Frontal cortex (tissue), 4 donors: Measurements from ENCODE around the gene SMARCA2. TPM values are rescaled to one million over a fixed set of nuclear protein-coding genes. Genes with fewer than 3 reads are reported as not detected.

Source experiments
- DNase-seq, 2 donors: peaks; one replicate each; pipeline ENCODE4 v3.0.0; 2012; ENCODE audit warnings: low spot score in 2 of 2
- FAIRE-seq: peaks from 2 replicates; lab custom pipeline; 2012; peaks lifted over from hg19 to GRCh38; lab: Jason Lieb, UNC
- total RNA-seq: library from RNA; depleted of rRNA; stranded (reverse); fragments of >200 nt; gene quantifications from one replicate; pipeline ENCODE4 v1.2.3, GENCODE V29; 2014
- donor health status: control.
- donor health status: control.
- donor health status: control.

The SMARCA2 gene
- total RNA-seq, 1 donor from 2014 or later: 227 TPM

DNA sequence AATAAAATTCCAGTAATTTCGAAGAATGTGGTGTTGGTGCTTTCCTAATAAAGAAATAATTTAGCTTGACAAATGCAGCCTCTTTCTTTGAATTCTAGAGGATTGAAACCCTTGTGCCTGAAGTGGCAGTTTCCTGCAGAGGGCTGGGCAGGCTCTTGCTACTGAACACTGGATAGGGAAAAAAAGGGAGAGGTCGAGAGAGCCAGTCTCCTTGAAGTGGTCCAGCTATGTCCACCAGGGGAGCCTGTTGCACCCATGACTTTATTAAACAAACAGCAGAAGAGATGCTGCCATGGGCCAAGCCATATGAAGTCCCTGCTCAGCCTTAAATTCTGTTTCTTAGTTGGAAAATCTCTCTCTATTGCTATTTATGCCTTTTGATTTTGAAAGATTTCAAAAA is 178.4 kb downstream of the SMARCA2 start:
- DNase-seq: no peak
- no peak for FAIRE-seq

DNA sequence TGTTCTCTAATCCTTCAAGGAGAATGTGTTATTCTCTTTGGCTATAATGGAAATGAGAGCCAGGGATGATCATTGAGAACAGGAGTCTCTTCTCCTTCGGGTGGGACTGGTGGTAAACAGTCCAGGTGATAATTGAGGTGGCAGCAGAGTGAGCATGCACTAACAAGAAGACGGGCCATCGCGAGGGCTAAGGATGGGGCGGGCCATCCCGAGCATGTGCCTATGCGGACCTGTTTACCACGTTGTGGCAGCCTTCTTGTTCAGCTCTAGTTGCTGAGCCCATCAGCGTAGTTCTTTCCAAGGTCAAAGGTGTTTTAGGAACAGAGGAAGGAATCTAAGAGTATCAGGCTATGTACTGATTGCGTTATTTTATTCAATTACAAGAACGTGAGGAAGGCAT is 180.1 kb downstream of the SMARCA2 start:
- no peak for DNase-seq
- no peak for FAIRE-seq

DNA sequence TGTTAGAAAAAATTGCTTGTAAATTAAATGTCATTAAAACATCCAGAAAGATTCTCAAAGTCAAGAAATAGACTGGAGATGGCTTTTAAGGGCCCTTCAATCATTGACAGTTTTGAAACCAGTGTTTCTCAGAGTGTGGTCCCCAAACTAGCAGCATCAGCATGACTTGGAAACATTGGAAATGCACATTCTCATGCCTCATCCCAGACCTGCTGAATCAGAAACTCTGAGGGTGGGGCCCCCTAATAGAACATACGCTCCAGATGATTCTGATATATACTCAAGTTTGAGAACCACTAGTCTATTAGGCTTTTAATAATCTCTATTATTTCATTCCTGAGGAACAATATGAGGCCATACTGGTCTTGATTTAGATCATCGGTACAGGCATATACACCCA is 181.6 kb downstream of the SMARCA2 start:
- DNase-seq (no peak), FAIRE-seq (no peak)

DNA sequence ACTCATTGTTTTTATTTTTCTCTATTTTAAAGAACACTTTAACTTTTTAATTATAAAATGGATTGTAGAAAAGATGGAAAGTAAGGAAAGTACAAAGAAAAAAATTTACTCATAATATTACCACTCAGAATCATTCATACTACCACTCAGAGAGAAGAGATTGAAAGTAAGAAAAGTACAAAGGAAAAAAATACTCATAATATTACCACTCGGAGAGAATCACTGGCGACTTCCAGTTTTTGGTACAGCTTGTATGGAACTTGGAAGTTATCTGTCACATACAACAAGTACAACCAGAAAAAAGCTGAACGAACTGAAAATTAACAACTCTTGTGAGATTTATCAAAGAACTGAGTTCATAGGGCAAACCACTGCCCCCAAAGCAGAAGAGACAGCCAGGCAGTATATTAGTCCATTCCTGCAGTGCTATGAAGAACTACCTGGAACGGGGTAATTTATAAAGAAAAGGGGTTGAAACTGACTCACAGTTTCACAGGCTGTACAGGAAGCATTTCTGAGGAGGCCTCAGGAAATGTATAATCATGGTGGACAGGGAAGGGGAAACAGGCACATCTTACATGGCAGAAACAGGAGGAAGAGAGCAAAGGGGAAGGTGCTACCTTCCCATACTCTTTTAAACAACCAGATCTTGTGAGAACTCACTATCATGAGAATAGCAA is 183.9 kb downstream of the SMARCA2 start:
- no peak for FAIRE-seq
- no peak for DNase-seq

DNA sequence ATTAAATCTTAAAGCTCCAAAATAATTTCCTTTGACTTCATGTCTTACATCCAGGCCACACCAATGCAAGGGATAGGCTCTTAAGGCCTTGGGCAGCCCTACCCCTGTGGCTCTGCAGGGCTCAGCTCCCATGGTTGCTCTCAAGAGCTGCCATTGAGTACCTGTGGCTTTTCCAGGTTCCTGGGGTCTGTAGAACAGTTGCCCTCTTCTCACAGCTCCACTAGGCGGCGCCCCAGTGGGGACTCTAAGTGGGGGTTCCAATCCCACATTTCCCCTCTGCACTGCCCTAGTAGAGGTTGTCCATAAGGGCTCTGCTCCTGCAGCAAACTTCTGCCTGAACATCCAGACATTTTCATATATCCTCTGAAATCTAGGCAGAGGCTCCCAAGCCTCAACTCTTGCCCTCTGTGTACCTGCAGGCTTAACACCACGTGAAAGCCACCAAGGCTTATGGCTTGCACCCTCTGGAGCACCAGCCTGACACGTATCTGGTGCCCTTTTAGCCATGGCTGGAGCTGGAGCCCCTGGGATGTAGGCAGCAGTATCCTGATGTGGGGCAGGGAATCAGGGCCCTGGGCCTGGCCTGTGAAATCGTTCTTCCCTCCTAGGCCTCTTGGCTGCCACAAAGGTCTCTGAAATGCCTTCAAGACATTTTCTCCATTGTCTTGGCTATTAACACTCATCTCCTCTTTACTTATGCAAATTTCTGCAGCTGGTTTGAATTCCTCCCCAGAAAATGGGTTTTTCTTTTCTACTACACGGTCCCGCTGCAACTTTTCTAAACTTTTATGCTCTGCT is 185.1 kb downstream of the SMARCA2 start:
- FAIRE-seq (no peak), DNase-seq (no peak)

DNA sequence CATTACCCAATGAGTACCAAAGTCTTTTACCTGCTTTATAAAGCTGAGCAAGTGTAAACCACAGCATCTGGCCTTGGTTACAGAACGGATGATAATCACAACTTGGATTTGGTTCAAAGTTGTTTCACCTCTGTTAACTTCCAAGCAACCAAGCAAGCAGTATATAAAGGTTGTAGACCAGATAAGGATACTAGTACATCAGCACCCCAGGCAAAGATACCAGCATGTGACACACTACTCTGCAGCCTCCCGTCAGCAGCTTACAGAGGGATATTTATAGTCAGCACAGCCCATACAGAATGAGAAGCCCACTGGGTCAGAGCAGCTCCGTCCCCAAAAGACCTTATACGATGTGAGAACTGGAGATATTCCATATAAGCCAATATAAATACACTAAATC is 193.3 kb downstream of the SMARCA2 start:
- FAIRE-seq (no peak), DNase-seq (no peak)

DNA sequence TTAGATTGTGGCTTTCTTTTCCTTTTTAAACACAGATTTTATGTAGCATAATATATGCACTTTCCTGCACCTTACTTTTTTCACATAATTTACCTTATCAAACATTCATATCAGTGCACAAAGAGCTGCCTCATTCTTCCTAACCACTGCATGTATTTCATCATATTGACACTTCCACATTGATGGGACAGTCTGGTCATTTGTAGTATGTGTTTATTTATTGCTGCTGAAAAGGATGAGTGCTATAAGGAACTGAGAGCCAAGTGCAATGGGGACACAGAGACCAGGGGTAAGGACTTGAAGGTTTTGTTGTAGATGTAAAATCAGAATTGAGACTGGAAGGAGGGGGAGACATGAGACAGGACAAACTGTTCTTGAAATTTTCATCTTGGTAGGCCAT is 193.8 kb downstream of the SMARCA2 start:
- no peak for DNase-seq
- no peak for FAIRE-seq

DNA sequence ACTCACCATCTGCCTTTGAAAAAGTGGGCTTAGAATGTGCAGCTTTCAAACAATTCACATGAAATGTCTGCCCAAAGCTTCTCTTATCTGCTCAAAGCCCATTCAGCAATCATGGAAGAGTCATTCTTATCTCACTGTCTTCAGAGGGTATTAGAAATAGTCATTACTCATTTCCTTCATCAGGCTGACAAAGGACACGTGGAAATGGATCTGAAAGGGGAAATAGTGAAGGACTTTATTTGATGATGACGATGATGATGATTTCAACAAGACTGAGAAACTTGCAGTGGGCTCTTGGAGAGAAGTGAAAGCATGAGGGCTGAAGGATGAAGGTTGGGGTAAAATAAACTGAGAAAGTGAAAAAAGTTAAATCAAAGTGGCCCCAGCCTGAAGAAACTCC is 194.3 kb downstream of the SMARCA2 start:
- FAIRE-seq (no peak), DNase-seq (no peak)

DNA sequence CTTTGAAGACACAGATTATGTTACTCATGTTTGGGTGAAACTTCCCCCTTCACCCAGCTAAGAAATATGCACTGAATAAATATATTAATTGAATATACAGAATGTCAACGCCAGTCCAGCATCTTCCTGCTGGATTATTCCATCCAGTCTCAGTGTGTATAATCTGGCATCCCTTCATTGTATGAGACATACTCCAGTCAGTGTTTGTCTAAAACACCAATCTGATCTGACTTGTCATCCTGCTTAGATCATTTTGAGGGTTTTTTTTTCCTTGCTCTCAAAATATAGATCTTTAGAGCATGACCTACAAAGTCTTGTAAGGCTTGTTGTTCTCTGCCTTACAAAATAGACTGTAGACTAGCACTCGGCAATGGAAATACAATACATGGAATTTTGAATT is 195.1 kb downstream of the SMARCA2 start:
- FAIRE-seq (no peak), DNase-seq (no peak)

DNA sequence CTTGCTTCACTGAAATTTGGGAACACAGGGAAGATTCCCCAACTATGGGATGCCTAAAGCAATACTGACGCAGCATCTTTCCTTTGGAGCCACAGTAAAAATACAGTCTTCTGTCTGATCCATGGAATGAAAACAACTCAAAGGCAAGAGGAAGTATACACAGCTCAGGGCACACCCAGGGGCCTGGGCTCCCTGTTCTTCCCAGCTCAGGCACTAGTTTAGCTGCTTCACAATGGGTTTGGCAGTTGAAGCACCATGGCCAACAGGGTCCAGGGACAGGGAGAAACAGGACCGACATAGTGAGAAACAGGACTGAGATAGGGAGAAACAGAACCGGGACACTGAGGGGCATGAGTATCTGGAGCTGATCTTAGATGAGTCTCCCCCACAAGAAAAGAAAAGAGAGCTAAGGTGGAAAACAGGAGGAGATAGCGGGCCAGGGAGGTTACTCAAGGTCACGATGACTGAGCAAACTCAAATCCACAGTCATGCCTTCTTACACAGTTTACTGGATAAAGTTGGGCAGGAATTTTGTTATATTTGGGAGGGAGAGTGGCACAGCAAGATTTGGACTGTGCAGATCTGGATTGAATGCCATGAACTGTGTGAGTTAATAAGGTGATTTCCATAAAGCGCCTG is 198.8 kb downstream of the SMARCA2 start:
- FAIRE-seq (no peak), DNase-seq (no peak)

DNA sequence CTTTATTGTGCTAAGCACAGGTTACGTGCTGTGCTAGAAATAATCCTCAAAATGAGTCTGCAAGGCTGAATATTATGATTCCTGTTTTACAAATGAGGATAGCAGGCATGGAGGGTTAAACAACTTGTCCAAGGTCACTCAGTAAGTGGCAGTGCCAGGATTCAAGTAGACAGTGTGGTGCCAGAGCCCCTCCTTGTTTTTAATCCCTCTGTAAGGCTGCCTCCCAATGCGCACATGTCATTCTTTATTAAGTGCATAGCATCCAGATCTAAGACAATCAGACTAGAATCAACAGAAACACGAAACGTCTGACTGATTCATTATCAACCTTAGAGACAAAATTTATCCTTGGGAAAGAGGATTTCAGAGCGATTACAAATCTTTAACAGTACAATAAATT is 199.6 kb downstream of the SMARCA2 start:
- DNase-seq (no peak), FAIRE-seq (no peak)

DNA sequence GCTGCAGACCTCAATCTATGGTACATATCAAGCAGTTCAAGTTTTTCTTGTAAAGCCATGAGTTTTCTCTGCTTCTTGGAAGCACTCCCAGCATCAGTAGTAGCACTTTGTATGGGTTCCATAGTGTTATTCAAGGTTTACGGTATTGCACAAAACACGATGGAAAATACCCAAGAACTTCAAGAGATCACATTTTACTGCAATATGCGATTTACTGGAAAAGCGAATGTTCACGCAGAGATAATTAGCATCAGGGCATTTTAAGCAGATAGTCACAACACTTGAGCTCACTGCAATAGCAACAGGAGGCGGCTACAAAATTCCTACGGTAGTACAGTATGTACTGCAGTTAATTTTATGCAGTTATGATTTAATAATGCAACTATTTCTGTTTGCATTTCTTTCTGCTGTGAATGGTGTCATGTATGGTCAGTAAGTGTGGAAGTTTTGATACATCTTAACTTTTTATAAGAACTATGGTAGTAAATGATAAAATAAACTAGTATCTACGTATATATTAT is 200.8 kb downstream of the SMARCA2 start:
- DNase-seq (no peak), FAIRE-seq (no peak)

DNA sequence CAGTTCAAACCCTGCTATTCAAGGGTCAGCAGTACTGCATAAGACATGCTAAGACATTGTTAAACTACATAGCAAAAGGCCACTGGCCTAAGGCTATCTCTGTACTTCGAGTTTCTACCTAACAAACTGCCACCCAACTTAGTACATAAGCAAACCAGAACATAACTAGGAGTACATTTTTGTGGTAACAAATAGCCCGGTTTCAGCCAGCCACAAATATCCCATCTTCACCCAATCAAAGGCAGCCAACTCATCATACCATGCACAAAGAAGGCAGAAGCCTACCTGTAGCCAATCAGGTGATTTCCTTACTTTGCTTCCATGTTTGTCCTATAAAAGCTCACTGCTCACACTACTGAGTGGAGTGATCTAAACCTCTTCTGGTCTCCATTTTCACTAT is 201.4 kb downstream of the SMARCA2 start:
- FAIRE-seq: no peak
- no peak for DNase-seq

DNA sequence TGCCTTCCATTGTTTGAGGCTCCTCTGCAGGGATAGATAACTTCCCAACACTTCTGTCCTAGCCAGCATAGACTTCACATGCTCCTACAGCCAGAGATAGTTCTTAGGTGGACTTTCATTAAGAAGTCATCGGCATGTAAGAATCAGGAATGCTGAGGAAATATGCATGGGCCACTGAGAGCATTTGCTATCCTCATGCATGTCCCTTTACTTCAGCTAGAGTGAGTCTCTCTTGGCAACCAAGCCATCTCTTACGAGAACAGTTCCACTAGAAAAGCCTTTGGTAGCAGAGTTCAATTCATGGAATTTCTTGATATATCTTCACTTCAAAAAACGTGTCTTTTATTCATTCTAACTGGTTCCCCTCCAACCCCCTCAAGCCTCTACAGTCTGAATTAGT is 202.4 kb downstream of the SMARCA2 start:
- DNase-seq: no peak
- no peak for FAIRE-seq

DNA sequence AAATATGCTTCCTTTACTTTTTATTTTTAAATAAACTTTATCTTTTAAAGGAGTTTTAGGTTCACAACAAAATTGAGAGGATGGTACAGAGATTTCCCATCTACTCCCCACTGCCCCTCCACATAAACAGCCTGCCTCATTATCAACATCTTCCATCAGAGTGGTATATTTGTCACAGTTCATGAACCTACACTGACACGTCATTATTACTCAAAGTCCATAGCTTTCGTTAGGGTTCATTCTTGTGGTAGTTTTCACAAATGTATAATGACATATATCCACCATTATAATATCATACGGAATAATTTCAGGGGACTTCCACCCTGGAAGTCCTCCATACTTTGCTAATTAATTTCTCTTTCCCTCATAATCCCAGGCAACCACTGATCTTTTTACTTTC is 204.9 kb downstream of the SMARCA2 start:
- DNase-seq (no peak), FAIRE-seq (no peak)

DNA sequence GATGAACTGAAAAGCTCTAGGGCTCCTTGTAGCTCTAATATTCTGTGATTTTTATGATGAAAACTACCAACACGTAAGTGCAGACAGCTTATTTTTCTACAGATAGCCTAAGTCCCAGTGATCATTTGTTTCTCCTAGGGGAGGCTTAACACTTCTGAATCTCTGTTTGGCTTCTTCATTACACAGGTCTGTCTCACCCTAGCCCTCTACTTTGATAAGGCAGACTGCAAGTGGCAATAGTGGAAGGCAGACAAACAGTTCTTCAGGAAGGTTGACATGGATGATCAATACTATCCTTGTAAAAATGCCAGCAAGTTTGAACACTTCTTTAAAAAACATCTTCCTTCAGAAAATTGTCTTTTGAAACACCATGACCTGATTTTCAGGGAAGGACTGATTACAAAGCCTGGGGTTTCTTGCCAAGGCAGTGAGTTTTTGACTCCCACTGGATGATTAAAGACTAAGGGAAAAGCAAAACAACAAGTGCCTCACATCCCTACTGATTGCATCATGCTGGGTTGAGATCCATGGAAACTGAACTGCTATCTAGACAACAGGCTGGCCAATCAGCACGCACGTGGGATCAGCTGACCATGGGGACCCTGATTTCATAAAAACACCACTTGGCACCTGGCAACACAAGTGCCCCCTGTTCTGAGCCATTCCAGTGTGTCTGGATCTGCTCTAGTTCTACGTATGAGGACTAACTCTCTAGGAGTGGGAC is 212.2 kb downstream of the SMARCA2 start:
- no peak for DNase-seq
- no peak for FAIRE-seq

DNA sequence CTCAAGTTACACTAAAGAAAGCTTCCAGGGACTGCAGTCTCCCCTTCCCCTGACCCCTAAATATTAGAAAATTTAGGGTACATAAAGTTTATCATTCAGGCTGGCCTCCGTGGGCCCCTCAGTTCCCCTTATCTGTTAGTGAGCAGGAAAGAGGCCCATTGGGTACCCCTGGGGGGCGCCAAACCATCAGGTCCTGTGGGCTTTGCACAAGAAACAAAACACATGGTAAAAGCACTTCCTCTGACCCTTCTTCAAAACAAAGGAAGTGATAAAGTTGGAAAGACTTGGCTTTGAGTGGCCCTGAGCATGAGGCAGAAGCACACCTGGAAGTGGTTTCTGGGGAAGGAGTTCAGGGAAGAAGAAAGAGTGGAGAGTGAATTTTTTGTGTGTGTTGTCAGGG is 213.0 kb downstream of the SMARCA2 start:
- DNase-seq (no peak), FAIRE-seq (no peak)

DNA sequence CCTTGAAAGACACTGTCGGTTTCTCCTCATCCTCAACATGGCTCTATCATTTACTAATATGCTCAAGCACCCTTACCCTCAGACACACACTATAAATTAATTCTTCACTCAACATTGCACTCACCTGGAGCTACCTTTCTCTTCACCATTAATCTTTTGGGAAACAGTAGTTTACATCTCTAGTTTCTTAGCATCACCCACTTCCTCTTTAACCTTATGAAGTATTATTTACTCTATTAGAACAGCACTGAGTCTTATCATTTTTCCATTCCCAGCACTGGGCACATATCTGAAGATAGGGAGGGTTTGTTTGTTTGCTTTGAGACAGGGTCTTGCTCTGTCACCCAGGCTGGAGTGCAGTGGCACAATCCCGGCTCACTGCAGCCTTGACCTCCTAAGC is 213.5 kb downstream of the SMARCA2 start:
- DNase-seq (no peak), FAIRE-seq (no peak)

DNA sequence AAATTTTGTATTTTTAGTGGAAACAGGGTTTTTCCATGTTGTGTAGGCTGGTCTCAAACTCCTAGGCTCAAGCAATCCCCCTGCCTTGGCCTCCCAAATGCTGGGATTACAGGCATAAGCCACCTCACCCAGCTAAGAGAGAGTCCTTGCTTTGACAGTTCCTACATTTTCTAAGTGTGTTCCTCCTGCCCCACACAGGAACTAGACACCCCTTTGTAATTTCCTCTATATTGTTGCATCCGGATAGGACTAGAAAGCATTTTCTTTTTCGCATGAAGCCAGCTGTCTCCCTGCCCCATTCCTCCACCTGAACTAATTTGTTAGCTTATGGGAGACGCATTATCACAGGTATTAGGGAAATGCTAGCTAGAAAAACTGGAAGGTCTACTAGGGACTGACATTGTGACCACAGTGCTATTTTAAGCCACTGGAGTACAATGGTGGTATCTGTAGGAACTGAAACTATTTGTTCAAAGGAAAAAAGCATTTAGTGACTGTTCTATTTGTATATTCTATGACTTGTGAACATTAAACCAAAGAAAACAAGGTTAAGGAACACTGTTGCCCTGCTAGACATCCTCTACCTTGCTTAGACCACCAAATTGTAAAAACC is 214.1 kb downstream of the SMARCA2 start:
- DNase-seq: no peak
- no peak for FAIRE-seq

DNA sequence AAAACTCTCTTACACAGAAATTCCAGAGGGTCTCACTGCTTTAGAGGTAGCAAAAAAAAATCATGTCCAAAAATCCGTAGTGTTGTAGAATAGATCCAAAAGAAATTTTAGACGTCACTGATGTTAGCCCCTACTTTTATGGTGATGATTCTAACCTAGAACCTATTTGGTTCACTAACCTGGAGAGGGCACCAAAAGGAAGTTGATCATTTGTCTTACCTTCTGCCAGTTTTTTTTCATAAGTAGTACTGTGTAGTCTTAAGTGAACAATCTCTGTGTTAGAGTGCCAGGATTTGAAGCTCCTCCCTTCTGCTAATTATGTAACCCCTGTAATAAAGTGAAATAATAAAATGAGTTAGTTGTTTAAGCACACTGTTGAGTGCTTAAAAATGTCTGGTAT is 215.2 kb downstream of the SMARCA2 start:
- no peak for FAIRE-seq
- no peak for DNase-seq
